Retinal pigment epithelial cell (primary cell): ENCODE measurements around the gene SYNE3.

Source experiments
- DNase-seq: peaks from one replicate; pipeline ENCODE4 v3.0.0-alpha.2; 2010; ENCODE audit warnings: low read depth
- H3K4me3 ChIP-seq: 2 replicates; pipeline ENCODE4 v1.5.1; 2011; ENCODE audit warnings: mild to moderate bottlenecking, low read length, control low read depth, moderate library complexity
- TF ChIP-seq, protein P1 (sequence below): conservative IDR thresholded peaks from 2 replicates; pipeline ENCODE4 v1.5.1; 2011; ENCODE audit warnings: low read depth, low read length, control low read depth, inconsistent platforms

The SYNE3 gene

DNA sequence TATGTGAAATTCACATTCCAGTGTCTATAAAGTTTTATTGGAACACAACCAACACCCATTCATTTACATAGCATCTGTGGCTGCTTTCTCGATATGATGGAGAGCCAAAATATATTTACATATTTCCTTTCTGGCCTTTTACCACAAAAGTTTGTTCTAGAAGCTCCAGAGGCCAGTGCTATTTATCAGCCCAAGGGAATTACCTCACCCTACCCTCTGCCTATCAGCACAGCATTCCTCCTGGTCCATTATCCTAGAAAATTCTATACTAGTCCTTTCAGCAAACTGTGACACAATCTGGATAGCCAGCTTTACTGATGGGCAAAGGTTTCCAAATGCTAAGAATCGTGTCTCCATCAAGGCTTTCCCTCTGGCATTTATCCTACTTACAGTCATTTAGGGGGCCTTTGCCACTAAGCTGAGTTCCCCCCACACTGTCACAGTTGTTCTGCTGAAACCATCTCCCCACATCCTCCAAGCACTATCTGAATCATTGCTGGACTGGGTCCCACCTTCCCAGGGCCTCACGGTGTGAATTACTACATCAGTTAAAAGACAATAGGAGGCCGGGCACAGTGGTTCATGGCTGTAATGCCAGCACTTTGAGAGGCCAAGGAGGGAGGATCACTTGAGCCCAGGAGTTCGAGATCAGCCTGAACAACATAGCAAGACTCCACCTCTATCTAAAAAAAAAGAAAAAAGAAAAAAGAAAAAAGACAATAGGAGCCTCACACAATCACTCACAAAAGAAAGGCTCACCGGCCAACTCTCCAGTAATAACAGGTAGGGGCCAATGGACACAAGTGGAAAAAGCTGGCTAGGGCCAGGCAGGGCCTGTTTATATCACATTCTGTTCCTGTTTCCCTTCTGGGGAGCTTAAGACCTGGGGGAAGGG, 12.1 kb downstream of the SYNE3 start:
- TF ChIP-seq, protein P1, sequence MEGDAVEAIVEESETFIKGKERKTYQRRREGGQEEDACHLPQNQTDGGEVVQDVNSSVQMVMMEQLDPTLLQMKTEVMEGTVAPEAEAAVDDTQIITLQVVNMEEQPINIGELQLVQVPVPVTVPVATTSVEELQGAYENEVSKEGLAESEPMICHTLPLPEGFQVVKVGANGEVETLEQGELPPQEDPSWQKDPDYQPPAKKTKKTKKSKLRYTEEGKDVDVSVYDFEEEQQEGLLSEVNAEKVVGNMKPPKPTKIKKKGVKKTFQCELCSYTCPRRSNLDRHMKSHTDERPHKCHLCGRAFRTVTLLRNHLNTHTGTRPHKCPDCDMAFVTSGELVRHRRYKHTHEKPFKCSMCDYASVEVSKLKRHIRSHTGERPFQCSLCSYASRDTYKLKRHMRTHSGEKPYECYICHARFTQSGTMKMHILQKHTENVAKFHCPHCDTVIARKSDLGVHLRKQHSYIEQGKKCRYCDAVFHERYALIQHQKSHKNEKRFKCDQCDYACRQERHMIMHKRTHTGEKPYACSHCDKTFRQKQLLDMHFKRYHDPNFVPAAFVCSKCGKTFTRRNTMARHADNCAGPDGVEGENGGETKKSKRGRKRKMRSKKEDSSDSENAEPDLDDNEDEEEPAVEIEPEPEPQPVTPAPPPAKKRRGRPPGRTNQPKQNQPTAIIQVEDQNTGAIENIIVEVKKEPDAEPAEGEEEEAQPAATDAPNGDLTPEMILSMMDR, result no peak
- DNase-seq, result no peak
- H3K4me3 ChIP-seq, result no peak overlapping the region

DNA sequence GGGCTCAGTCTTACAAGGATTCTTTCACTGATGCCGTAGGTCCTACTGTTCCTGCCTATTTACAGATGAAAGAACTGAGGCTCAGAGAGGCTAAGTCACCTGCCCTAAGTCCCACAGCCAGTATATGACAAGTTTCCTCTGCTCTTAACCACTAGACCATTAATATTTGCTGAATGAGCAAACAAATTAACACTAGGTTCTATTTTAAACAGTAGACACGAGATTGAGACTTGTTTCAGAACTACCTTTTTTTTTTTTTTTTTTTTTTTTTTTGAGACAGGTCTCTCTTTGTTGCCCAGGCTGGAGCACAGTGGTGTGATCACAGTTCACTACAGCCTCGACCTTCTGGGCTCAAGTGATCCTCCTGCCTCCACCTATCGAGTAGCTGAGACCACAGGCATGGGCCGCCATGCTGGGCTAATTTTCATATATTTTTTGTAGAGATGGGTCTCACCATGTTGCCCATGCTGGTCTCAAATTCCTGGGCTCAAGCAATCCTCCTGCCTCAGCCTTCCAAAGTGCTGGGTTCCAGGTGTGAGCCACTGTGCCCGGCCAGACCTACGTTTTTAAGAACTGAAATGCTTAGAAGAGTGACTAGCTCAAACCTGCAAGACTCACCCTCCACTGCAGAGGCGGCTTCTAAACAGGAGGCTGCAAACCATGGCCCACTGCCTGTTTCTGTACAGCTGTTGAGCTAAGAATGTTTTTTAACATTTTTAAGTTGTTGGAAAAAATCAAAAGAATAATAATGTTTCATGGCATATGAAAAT, 12.9 kb downstream of the SYNE3 start:
- H3K4me3 ChIP-seq, result no peak overlapping the region
- TF ChIP-seq, protein P1, result no peak
- no peak for DNase-seq

DNA sequence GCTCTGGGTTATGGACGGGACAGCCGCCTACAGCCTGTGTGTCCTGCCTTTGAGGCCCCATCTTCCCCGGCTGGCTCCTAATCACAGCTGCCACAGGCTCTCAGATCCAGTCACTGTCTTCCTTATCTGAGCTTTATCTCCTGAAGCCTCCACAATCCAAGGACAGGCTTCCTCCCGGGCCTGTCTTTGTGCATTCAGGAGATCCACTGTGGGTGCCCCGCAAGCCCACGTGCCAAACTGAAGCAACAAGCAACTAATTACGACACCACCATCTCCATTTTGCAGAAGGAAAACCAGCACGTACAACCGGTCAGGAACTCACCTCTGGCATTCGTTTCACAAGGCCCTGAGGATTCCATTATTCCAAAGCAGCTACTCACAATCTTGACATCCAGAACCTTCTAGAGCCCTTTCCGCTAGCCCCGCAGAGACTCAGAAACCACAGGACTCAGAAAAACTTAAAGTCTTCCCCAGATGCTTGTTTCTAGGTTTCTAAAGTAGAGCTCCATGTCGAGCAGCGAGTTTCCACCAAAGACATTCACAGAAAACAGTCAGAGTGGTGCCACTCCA, 14.0 kb downstream of the SYNE3 start:
- TF ChIP-seq, protein P1, result no peak
- no peak overlapping the region for H3K4me3 ChIP-seq
- no peak for DNase-seq

DNA sequence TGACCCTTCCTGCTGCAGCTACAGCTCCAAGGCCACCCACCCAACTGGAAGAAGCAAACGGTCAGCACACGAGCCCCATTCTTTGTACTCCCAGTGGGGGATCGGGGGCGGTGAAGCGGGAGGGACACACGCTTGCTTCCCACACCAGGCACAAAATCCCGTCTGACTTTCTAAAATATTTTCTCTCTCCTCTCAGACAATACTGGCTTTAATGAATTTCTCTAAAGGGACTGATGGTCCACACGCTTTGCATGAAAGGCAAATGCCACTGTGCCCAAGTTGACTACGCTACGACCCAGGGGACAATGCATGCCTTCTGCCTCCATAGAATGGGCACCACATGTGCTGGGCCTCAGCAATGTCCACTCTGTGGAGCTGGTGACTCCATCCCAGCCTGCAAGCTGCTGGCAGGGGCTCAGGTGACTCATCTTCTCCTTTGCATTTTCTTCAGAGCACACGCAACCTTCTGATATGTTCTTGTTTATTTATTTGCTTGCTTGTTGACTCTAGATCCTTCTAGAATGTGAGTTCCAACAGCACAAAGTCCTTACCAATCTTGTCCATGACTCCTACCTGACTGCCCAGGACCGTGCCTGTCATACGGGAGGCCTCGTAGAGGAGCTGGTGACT, 15.6 kb downstream of the SYNE3 start:
- no peak for DNase-seq
- TF ChIP-seq, protein P1, result no peak
- no peak overlapping the region for H3K4me3 ChIP-seq

DNA sequence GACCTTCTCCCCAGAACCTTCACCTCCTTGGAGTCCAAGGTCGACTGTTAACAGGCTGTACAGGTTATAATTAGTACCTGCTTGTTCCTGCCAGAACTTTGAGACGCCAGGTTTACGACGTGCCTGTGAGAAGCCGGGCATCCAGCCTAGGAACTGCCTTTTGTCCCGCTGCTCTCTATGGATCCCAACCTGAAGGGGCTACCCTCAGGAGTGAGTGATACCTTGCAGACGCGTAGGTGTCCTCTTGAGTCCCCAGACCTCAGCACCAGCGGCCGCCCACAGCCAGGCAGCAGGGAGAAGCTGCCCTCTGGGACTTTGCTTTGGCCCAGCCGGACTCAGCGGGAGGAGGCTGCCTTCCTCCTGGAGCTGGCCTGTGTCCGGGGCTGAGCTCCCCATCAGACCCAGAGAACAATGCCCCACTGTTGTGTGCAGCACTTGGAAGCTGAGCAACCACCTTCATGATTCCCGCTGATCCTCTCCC, 16.2 kb downstream of the SYNE3 start:
- H3K4me3 ChIP-seq, result no peak overlapping the region
- TF ChIP-seq, protein P1, result no peak
- no peak for DNase-seq

DNA sequence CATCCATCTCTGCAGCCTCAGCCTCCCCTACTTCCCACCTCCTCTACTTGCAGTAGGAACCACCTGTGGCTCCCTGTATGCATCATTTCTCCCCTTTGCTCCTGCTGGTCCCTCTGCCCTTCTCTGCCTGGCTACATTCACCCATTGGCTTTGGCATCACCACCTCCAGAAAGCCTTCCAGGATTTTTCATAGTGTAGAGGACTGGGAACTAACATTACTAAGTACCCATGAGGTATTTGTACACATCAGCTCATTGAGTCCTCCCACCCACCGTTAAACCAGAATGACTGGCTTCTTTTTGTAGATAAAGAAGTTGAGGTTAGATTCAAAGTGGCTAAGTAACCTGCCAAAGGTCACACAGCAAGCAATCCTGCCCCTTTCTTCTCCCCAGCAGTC, 17.1 kb downstream of the SYNE3 start:
- TF ChIP-seq, protein P1, result no peak
- DNase-seq, result no peak
- H3K4me3 ChIP-seq, result no peak overlapping the region
